Body of pancreas (tissue), 4 donors: ENCODE results near the gene MAMDC2. TPM values are rescaled to one million over a fixed set of nuclear protein-coding genes. Genes with fewer than 3 reads are reported as not detected.

Experiments
- ATAC-seq: fragments of 150-250 bp; one replicate; pipeline ENCODE4 v1.9.1; 2016
- DNase-seq, 4 donors: peaks; one replicate each; pipeline ENCODE4 v3.0.0-alpha.2; 2019
- H3K27ac ChIP-seq, 4 donors: fragments of 200-600 bp; sonication (generic); 1 replicate in 3 of 4; 2 replicates in 1 of 4; pipeline versions ENCODE4 v1.5.1 to v1.6.1; 2016 to 2019; ENCODE audit warnings: mild to moderate bottlenecking in 1 of 4, mixed read lengths in 1 of 4, moderate library complexity in 1 of 4
- H3K27me3 ChIP-seq, 2 donors: fragments of 200-600 bp; sonication (generic); one replicate each; pipeline ENCODE4 v1.6.0; 2016; ENCODE audit warnings: mild to moderate bottlenecking in 1 of 2
- H3K36me3 ChIP-seq, 2 donors: fragments of 200-600 bp; sonication (generic); replicated peaks in 1 of 2; 2 replicates each; pipeline ENCODE4 v1.5.1; 2016; ENCODE audit warnings: low read depth in 2 of 2; ENCODE audit not compliant: insufficient read depth in 1 of 2
- H3K4me1 ChIP-seq: fragments of 200-600 bp; sonication (generic); one replicate; pipeline ENCODE4 v1.6.0; 2016
- H3K4me3 ChIP-seq, 2 donors: fragments of 200-600 bp; sonication (generic); 1 replicate in 1 of 2; 2 replicates in 1 of 2; pipeline ENCODE4 v1.5.1; 2016 to 2019
- H3K9me3 ChIP-seq, 3 donors: fragments of 200-600 bp; sonication (generic); 1 replicate in 2 of 3; 2 replicates in 1 of 3; pipeline ENCODE4 v1.5.1; 2016
- POLR2A ChIP-seq, 3 donors: fragments of 450-650 bp; IDR thresholded peaks; one replicate each; pipeline ENCODE4 v1.6.1; 2016; ENCODE audit warnings: antibody characterized with exemption in 3 of 3, mild to moderate bottlenecking in 2 of 3
- WGBS, 2 donors: methylation state at CpG; one replicate each; pipeline ENCODE4 v1.1.5; 2017; 5-methylcytosine and 5-hydroxymethylcytosine counted together
- intact Hi-C: fragments of 100-400 bp; cut with DNase I; formaldehyde crosslinking; loops from one replicate; pipeline ENCODE4 v1.15.1; 2023
- total RNA-seq, 2 donors: library from RNA; depleted of rRNA; stranded (reverse); fragments of >200 nt; gene quantifications; one replicate each; pipeline ENCODE4 v1.1.0, GENCODE V29; 2016
- TF ChIP-seq, protein P1 (sequence below), 7 experiments: fragments of 450-650 bp in 4 of 7; fragments of 200-600 bp in 3 of 7; sonication (generic) in 3 of 7; IDR thresholded peaks; one replicate each; pipeline ENCODE4 v1.5.1; 2016 to 2019; ENCODE audit warnings: antibody characterized with exemption in 7 of 7

The MAMDC2 gene
- total RNA-seq, 2 donors from 2014 or later, result 4.0 to 17.1 TPM

DNA sequence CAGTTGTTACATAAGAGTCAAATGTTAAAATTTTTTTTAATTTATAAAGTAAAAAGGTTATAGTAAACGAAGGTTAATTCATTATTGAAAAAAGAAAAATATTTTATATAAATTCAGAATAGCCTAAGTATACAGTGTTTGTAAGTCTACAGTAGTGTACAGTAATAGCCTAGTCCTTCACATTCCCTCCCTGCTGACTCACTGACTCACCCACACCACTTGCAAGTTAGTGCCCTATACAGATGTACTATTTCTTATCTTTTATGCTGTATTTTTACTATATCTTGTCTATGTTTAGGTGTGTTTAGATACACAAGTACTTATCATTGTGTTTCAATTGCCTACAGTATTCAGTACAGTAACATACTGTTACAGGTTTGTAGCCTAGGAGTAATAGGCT, 57.6 kb downstream of the MAMDC2 start:
- intact Hi-C loops, result no loop called here
- TF ChIP-seq, protein P1, sequence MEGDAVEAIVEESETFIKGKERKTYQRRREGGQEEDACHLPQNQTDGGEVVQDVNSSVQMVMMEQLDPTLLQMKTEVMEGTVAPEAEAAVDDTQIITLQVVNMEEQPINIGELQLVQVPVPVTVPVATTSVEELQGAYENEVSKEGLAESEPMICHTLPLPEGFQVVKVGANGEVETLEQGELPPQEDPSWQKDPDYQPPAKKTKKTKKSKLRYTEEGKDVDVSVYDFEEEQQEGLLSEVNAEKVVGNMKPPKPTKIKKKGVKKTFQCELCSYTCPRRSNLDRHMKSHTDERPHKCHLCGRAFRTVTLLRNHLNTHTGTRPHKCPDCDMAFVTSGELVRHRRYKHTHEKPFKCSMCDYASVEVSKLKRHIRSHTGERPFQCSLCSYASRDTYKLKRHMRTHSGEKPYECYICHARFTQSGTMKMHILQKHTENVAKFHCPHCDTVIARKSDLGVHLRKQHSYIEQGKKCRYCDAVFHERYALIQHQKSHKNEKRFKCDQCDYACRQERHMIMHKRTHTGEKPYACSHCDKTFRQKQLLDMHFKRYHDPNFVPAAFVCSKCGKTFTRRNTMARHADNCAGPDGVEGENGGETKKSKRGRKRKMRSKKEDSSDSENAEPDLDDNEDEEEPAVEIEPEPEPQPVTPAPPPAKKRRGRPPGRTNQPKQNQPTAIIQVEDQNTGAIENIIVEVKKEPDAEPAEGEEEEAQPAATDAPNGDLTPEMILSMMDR (IDR thresholded peaks at IDR 0.05), result no peak
- TF ChIP-seq POLR2A (IDR thresholded peaks at IDR 0.05), result no peak
- H3K27me3 ChIP-seq, result no peaks in the 10 kb centered on the region
- no peak for DNase-seq
- H3K36me3 ChIP-seq, result no peaks in the 10 kb centered on the region
- H3K9me3 ChIP-seq, result no peaks in the 10 kb centered on the region
- no peak overlapping the region for H3K27ac ChIP-seq
- WGBS, 2 donors, result 76 to 80% methylated on average over 1 of the region's 1 CpG
- H3K4me1 ChIP-seq, result no peaks in the 10 kb centered on the region
- no peak overlapping the region for H3K4me3 ChIP-seq
- ATAC-seq, result no peak

DNA sequence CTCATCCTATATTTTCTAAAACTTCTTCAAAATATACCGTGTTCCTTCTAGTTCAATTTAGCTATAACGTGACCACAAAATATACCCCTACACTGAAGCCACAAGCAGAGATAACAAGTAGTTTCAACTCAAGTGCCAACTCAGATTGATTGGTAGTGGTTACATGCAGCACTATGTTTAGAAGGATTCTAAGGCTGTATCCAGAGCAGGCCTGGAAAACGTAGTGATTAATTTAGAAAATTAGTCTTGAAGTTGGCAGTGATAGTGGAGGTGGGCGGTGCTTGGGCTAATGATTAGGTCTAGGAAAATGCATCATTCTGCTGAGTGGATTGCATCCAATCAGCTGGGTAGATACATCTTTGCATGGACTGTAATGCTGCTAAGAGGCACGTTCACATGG, 61.5 kb downstream of the MAMDC2 start:
- WGBS, 2 donors, result 70 to 75% methylated on average over 5 of the region's 5 CpGs
- Histone ChIP-seq H3K9me3 (no peaks in the 10 kb centered on the region), H3K27me3 (no peaks in the 10 kb centered on the region), H3K4me3 (no peak overlapping the region), H3K27ac (no peak overlapping the region), H3K36me3 (no peaks in the 10 kb centered on the region), H3K4me1 (no peaks in the 10 kb centered on the region)
- intact Hi-C loops, result no loop called here
- TF ChIP-seq, protein P1 (IDR thresholded peaks at IDR 0.05), result no peak
- TF ChIP-seq POLR2A (IDR thresholded peaks at IDR 0.05), result no peak
- no peak for DNase-seq
- no peak for ATAC-seq

DNA sequence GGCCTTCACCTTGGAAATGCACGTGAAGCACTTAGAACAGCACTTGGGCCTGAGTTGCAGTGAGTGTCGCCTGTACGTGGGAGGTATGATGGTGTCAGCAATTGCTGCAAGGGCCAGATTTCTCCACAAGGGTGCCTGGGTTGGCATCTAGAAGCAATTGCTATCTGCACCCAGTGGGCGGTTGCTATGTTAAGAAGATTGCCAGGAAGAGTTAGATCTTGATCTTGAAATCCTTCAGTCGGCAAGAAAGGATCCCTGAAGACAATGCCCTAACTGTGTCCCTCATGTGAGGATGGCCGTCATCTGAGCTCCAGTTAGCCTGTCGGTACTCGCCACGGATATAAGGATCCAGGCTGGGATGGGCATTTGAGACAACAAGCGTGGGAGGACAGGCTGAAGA, 62.9 kb downstream of the MAMDC2 start:
- ATAC-seq, result no peak
- no peak for DNase-seq
- Histone ChIP-seq H3K9me3 (no peaks in the 10 kb centered on the region), H3K4me3 (no peak overlapping the region), H3K27ac (no peak overlapping the region), H3K27me3 (no peaks in the 10 kb centered on the region), H3K4me1 (no peaks in the 10 kb centered on the region), H3K36me3 (no peaks in the 10 kb centered on the region)
- no peak for TF ChIP-seq POLR2A (IDR thresholded peaks at IDR 0.05)
- TF ChIP-seq, protein P1 (IDR thresholded peaks at IDR 0.05), result no peak
- intact Hi-C loops, result no loop called here
- WGBS, 2 donors, result 92 to 94% methylated on average over 10 of the region's 10 CpGs

DNA sequence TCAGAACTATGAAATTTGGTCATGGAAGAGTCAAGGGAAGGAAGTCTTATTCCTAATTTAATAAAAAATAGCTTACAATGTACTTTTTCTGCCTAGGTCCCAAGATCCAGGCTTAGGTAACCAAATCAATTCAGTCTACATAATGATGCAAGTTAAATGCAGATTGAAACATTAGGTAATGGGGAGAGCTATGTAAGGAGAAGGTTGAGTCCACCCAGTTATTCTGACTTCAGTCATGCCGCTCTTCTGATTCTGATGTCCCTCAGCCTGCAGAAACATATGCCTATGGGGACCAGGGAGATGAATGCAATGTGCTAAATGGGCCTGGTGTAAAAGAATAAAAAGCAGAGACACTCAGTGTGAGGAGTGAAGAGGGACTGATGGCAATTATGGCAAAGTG, 63.9 kb downstream of the MAMDC2 start:
- TF ChIP-seq, protein P1 (IDR thresholded peaks at IDR 0.05), result no peak
- TF ChIP-seq POLR2A (IDR thresholded peaks at IDR 0.05), result no peak
- Histone ChIP-seq H3K9me3 (no peaks in the 10 kb centered on the region), H3K27me3 (no peaks in the 10 kb centered on the region), H3K27ac (no peak overlapping the region), H3K4me3 (no peak overlapping the region), H3K36me3 (no peaks in the 10 kb centered on the region), H3K4me1 (no peaks in the 10 kb centered on the region)
- intact Hi-C loops, result no loop called here
- ATAC-seq (no peak), DNase-seq (no peak)
- 96% methylated on average over 1 of the region's 1 CpG for WGBS, 2 donors

DNA sequence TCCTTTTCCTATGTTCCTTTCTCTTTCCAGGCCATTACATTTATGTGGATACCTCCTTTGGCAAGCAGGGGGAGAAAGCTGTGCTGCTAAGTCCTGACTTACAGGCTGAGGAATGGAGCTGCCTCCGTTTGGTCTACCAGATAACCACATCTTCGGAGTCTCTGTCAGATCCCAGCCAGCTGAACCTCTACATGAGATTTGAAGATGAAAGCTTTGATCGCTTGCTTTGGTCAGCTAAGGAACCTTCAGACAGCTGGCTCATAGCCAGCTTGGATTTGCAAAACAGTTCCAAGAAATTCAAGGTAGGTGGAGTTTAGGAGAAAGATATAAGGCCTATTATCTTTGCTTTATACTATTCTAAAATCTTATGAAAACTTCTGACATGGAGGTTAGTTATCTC, 64.5 kb downstream of the MAMDC2 start:
- no peak overlapping the region for H3K27ac ChIP-seq
- TF ChIP-seq, protein P1 (IDR thresholded peaks at IDR 0.05), result no peak
- TF ChIP-seq POLR2A (IDR thresholded peaks at IDR 0.05), result no peak
- no peaks in the 10 kb centered on the region for H3K36me3 ChIP-seq
- intact Hi-C loops, result no loop called here
- 64 to 68% methylated on average over 3 of the region's 3 CpGs for WGBS, 2 donors
- no peak for ATAC-seq
- no peaks in the 10 kb centered on the region for H3K4me1 ChIP-seq
- no peaks in the 10 kb centered on the region for H3K27me3 ChIP-seq
- DNase-seq, result peak in 1 of 4 donors; percentile 9
- H3K9me3 ChIP-seq, result no peaks in the 10 kb centered on the region
- H3K4me3 ChIP-seq, result no peak overlapping the region
